Bronchial epithelial cell (primary cell): Measurements from ENCODE around the gene PDGFRB. TPM values are rescaled to one million over a fixed set of nuclear protein-coding genes. Genes with fewer than 3 reads are reported as not detected.

Source experiments
- DNase-seq: peaks from one replicate; pipeline ENCODE4 v3.0.0-alpha.2; 2010; ENCODE audit warnings: low read depth
- FAIRE-seq: peaks from 2 replicates; lab custom pipeline; 2011; peaks lifted over from hg19 to GRCh38; lab: Jason Lieb, UNC
- H3K27me3 ChIP-seq: 2 replicates; pipeline ENCODE4 v1.5.1; 2011; ENCODE audit warnings: low read length; ENCODE audit not compliant: control insufficient read depth, insufficient read depth
- H3K36me3 ChIP-seq: 2 replicates; pipeline ENCODE4 v1.5.1; 2011; ENCODE audit warnings: low read length; ENCODE audit not compliant: control insufficient read depth, insufficient read depth
- H3K4me3 ChIP-seq: 2 replicates; pipeline ENCODE4 v1.5.1; 2011; ENCODE audit warnings: mild to moderate bottlenecking, low read depth, low read length, control low read depth
- total RNA-seq: library from RNA; depleted of rRNA; stranded (reverse); fragments of >200 nt; gene quantifications from 2 replicates; pipeline ENCODE4 v1.2.1, GENCODE V29; 2014
- TF ChIP-seq, protein P1 (sequence below): IDR thresholded peaks from 2 replicates; pipeline ENCODE4 v1.5.1; 2011; ENCODE audit warnings: mild to moderate bottlenecking, moderate library complexity, low read length, control low read depth, inconsistent platforms; ENCODE audit not compliant: insufficient read depth, severe bottlenecking

PDGFRB gene
- total RNA-seq, 1 donor from 2014 or later, result 1.6 TPM

DNA sequence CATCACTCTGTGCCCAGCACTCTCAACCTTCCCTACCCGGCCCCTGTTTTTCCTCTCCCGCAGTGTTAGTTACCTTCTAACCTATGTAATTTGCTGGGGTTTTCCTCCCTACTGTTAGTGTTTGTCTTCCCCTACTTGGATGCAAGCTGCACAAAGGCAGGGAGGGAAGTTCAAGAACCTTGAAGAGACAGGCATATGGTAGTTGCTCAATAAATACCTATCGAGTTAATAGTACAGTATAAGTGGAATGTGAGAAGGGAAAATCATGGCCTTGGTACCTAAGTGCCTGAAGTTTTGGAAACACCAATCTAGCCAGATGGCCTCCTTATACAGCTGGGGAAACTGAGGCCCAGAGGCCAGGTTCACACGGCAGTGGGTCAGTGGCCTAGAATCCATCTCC lies 24.2 kb downstream of the PDGFRB start:
- FAIRE-seq (no peak), DNase-seq (no peak)
- H3K27me3 ChIP-seq, result peaks cover 2% of the 10 kb centered on the region
- no peak overlapping the region for H3K4me3 ChIP-seq
- H3K36me3 ChIP-seq, result no peaks in the 10 kb centered on the region
- TF ChIP-seq, protein P1, sequence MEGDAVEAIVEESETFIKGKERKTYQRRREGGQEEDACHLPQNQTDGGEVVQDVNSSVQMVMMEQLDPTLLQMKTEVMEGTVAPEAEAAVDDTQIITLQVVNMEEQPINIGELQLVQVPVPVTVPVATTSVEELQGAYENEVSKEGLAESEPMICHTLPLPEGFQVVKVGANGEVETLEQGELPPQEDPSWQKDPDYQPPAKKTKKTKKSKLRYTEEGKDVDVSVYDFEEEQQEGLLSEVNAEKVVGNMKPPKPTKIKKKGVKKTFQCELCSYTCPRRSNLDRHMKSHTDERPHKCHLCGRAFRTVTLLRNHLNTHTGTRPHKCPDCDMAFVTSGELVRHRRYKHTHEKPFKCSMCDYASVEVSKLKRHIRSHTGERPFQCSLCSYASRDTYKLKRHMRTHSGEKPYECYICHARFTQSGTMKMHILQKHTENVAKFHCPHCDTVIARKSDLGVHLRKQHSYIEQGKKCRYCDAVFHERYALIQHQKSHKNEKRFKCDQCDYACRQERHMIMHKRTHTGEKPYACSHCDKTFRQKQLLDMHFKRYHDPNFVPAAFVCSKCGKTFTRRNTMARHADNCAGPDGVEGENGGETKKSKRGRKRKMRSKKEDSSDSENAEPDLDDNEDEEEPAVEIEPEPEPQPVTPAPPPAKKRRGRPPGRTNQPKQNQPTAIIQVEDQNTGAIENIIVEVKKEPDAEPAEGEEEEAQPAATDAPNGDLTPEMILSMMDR, result no peak

DNA sequence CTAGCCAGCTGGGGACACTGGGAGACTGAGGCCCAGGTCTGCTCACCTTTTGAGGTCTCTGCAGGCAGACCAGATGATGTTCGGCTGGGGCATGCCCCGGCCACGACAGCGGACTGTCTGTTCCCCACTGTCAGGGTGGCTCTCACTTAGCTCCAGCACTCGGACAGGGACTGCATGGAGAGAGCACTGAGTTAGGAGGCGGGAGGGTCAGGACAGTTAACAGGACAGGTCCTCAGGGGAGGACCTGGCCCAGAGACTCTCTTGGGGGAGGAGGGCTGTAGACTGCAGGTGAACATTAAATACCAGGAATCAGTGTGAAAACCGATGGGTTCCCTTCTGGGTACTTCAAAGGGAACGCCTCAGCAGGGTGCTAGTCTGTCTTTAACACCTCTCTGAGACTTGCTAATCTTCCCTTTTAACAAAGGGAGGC lies 25.1 kb downstream of the PDGFRB start:
- DNase-seq (no peak), FAIRE-seq (no peak)
- Histone ChIP-seq H3K4me3 (no peak overlapping the region), H3K27me3 (peaks cover 2% of the 10 kb centered on the region), H3K36me3 (no peaks in the 10 kb centered on the region)
- TF ChIP-seq, protein P1, result no peak

DNA sequence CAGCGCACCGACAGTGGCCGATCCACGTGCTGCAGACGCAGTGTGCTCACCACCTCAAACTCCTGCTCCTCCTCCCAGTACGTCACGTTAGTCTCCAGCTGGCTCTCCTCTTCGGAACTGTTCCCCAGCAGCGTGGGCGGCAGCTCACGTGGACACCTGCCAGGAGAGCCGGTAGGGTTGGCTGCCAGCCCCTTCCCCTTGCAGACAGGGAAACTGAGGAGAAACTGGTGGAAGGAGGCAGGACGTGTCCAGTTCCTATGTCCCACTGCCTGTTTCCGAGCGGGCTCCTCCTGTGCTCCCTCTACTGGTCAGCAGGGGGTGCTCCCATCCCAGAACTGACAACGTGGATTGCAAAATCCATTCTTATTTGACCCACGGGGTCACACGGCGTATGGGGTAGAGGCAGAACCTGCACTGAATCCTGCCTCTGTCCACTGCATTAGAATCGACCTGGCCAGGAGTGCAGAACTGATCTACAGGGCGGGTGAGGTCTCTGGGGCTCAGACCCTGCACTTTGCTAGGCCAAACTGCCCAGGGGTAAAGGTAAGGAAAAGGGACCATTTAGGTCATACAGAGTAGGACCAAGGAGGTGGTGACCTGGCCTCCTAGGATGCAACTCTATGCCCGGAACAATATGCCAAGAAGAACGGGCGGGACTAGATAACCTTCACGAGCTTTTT lies 25.7 kb downstream of the PDGFRB start:
- DNase-seq (peak; percentile 52), FAIRE-seq (no peak)
- H3K36me3 ChIP-seq, result no peaks in the 10 kb centered on the region
- H3K4me3 ChIP-seq, result no peak overlapping the region
- peaks cover 2% of the 10 kb centered on the region for H3K27me3 ChIP-seq
- TF ChIP-seq, protein P1, result peak; percentile 93

DNA sequence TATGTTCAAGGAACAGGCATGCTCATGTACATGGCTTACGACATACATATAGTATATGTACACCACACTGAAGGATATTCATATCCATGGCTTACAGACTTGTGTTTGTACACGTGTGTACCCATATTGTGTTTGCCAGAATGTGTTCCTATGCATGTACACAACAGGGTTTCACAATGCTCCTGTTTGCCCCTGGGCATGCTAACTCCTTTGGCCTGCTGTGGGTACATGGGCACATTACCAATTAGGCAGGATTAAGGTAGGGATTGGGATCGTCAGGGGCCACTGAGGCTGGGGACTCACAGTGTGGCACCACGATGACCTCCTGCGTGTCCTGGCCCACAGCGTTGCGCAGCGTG lies 26.2 kb downstream of the PDGFRB start:
- TF ChIP-seq, protein P1, result no peak
- DNase-seq (no peak), FAIRE-seq (no peak)
- Histone ChIP-seq H3K4me3 (no peak overlapping the region), H3K27me3 (no peaks in the 10 kb centered on the region), H3K36me3 (no peaks in the 10 kb centered on the region)

DNA sequence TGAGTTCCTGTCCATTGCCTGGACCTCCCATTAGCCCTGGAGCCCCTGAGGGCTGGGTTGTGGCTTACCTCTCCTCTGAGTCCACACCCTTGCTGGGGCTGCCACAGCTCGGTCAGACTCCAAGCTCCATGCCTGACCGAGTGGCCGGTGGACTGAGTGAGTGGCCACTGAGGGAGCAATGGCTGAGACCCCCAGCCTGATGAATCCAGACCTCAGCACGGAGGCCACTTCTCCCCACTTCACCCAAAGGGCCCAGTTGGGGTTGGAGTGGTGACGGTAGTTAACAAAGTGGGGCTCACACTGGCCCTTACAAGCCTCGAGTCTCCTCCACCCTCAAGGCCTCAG lies 28.8 kb downstream of the PDGFRB start:
- H3K27me3 ChIP-seq, result no peaks in the 10 kb centered on the region
- no peaks in the 10 kb centered on the region for H3K36me3 ChIP-seq
- H3K4me3 ChIP-seq, result no peak overlapping the region
- no peak for FAIRE-seq
- DNase-seq, result no peak
- TF ChIP-seq, protein P1, result no peak
